Trophoblast cell (in vitro differentiated cells and primary cell): ENCODE data around the gene ASH1L.
"Not testable (repeated sequence)": the region's sequence is repeated elsewhere in the genome, so short reads cannot be mapped to it uniquely, and the experiment has no call there.

Experiments
- DNase-seq, 2 donors: peaks; one replicate each; pipeline ENCODE4 v3.0.0-alpha.2; 2016
- H2AFZ ChIP-seq: 2 replicates; pipeline ENCODE4 v1.6.1; 2013; ENCODE audit warnings: low read length, moderate library complexity, mild to moderate bottlenecking; ENCODE audit not compliant: insufficient read depth, poor library complexity
- H2AK5ac ChIP-seq: 2 replicates; pipeline ENCODE4 v1.6.1; 2013; ENCODE audit warnings: mild to moderate bottlenecking, low read length
- H2BK120ac ChIP-seq: 2 replicates; pipeline ENCODE4 v1.6.1; 2013; ENCODE audit warnings: low read length, mild to moderate bottlenecking, moderate library complexity; ENCODE audit not compliant: insufficient read depth, poor library complexity
- H2BK12ac ChIP-seq: 2 replicates; pipeline ENCODE4 v1.6.1; 2013; ENCODE audit warnings: mild to moderate bottlenecking, low read length, moderate library complexity
- H2BK5ac ChIP-seq: 2 replicates; pipeline ENCODE4 v1.6.1; 2013; ENCODE audit warnings: low read length, low read depth, moderate library complexity, mild to moderate bottlenecking; ENCODE audit not compliant: poor library complexity
- H3K14ac ChIP-seq: 2 replicates; pipeline ENCODE4 v1.6.1; 2013; ENCODE audit warnings: mild to moderate bottlenecking, low read length
- H3K18ac ChIP-seq: 2 replicates; pipeline ENCODE4 v1.6.1; 2013; ENCODE audit warnings: mild to moderate bottlenecking, low read length
- H3K23ac ChIP-seq: 2 replicates; pipeline ENCODE4 v1.6.1; 2013; ENCODE audit warnings: low read length
- H3K27ac ChIP-seq: 2 replicates; pipeline ENCODE4 v1.5.1; 2013; ENCODE audit warnings: low read depth, mild to moderate bottlenecking, inconsistent platforms, low read length, moderate library complexity
- H3K27me3 ChIP-seq: 2 replicates; pipeline ENCODE4 v1.6.1; 2013; ENCODE audit warnings: inconsistent platforms, mild to moderate bottlenecking, low read length, moderate library complexity; ENCODE audit not compliant: insufficient read depth
- H3K36me3 ChIP-seq, 2 experiments: 1 replicate in 1 of 2; 2 replicates in 1 of 2; pipeline ENCODE4 v1.6.1; 2013; ENCODE audit warnings: low read length in 2 of 2, mild to moderate bottlenecking in 2 of 2, moderate library complexity in 1 of 2; ENCODE audit not compliant: insufficient read depth in 2 of 2, control insufficient read depth in 1 of 2
- H3K4ac ChIP-seq: 2 replicates; pipeline ENCODE4 v1.6.1; 2013; ENCODE audit warnings: low read depth, mild to moderate bottlenecking, low read length, moderate library complexity
- H3K4me1 ChIP-seq, 2 experiments: 1 replicate in 1 of 2; 2 replicates in 1 of 2; pipeline ENCODE4 v1.6.1; 2013; ENCODE audit warnings: low read length in 2 of 2, mild to moderate bottlenecking in 2 of 2, moderate library complexity in 1 of 2; ENCODE audit not compliant: insufficient read depth in 2 of 2, control insufficient read depth in 1 of 2
- H3K4me2 ChIP-seq: 2 replicates; pipeline ENCODE4 v1.6.1; 2013; ENCODE audit warnings: inconsistent platforms, mild to moderate bottlenecking, low read length, moderate library complexity
- H3K4me3 ChIP-seq: 2 replicates; pipeline ENCODE4 v1.5.1; 2013; ENCODE audit warnings: mild to moderate bottlenecking, low read depth, low read length, inconsistent platforms
- H3K79me1 ChIP-seq: one replicate; pipeline ENCODE4 v1.6.1; 2013; ENCODE audit warnings: low read length
- H3K79me2 ChIP-seq: 2 replicates; pipeline ENCODE4 v1.6.1; 2013; ENCODE audit warnings: low read length, mild to moderate bottlenecking; ENCODE audit not compliant: control insufficient read depth, insufficient read depth, poor library complexity
- H3K9ac ChIP-seq: 2 replicates; pipeline ENCODE4 v1.6.1; 2013; ENCODE audit warnings: mild to moderate bottlenecking, low read length
- H3K9me3 ChIP-seq: 2 replicates; pipeline ENCODE4 v1.6.1; 2013; ENCODE audit warnings: low read depth, mild to moderate bottlenecking, control low read depth, inconsistent platforms, low read length; ENCODE audit not compliant: insufficient read depth
- H4K12ac ChIP-seq: 2 replicates; pipeline ENCODE4 v1.6.1; 2013; ENCODE audit warnings: low read depth, mild to moderate bottlenecking, low read length, moderate library complexity
- H4K8ac ChIP-seq: 2 replicates; pipeline ENCODE4 v1.6.1; 2013; ENCODE audit warnings: low read depth, mild to moderate bottlenecking, low read length, moderate library complexity
- H4K91ac ChIP-seq: one replicate; pipeline ENCODE4 v1.6.1; 2013; ENCODE audit warnings: low read depth, mild to moderate bottlenecking, low read length, moderate library complexity
- WGBS: extraction: QIAGEN DNeasy Blood & Tissue Kit; methylation state at CpG from one replicate; pipeline ENCODE4 v1.1.7; 2013; ENCODE audit warnings: missing lambda C conversion rate; ENCODE audit not compliant: insufficient read length, insufficient coverage; ENCODE audit errors: extremely low coverage; 5-methylcytosine and 5-hydroxymethylcytosine counted together

The ASH1L gene

DNA sequence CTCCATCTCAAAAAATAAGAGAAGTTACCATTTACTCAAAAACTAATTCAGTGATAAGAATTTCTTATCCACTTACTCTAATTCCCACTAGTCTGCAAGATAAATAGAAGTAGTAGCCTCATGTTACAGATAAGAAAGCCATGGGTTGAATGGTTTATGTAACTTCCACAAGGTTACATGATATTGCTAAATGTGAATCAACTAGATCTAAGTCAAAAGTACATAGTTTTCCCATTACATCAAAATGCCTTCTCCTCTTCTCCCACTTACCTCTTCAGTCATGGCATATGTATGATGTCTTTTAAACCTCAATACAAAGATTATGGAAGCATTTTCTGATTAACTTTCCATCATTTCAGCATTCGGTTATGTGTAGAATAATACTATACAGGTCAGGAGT is 108.5 kb downstream of the ASH1L start:
- H2AFZ ChIP-seq = no peak overlapping the region
- H3K79me1 ChIP-seq = no peaks in the 10 kb centered on the region

GRCh38 chr1:155453141-155453540 is 109.5 kb downstream of the ASH1L start:
- no peak overlapping the region for H3K14ac ChIP-seq
- no peak overlapping the region for H4K91ac ChIP-seq
- no peak overlapping the region for H4K12ac ChIP-seq
- H3K79me1 ChIP-seq = no peaks in the 10 kb centered on the region
- H3K4me3 ChIP-seq = no peak overlapping the region
- H2AK5ac ChIP-seq = no peak overlapping the region
- no peaks in the 10 kb centered on the region for H3K9me3 ChIP-seq
- H3K4me2 ChIP-seq = no peak overlapping the region
- WGBS = no CpG with 5 or more reads among the region's 7 CpGs
- H3K18ac ChIP-seq = no peak overlapping the region
- H4K8ac ChIP-seq = no peak overlapping the region
- no peak overlapping the region for H2BK120ac ChIP-seq
- H2BK12ac ChIP-seq = no peak overlapping the region
- H3K27me3 ChIP-seq = no peaks in the 10 kb centered on the region
- no peaks in the 10 kb centered on the region for H3K4me1 ChIP-seq
- DNase-seq = peak; percentile 67 to 87
- H2AFZ ChIP-seq = no peak overlapping the region
- peaks cover 8 to 20% of the 10 kb centered on the region in 2 experiments for H3K36me3 ChIP-seq
- no peak overlapping the region for H3K9ac ChIP-seq
- H3K27ac ChIP-seq = no peak overlapping the region
- no peak overlapping the region for H3K23ac ChIP-seq
- no peaks in the 10 kb centered on the region for H3K79me2 ChIP-seq
- no peak overlapping the region for H3K4ac ChIP-seq
- H2BK5ac ChIP-seq = no peak overlapping the region

More for the DNA sequence above, 108.5 kb downstream of the ASH1L start:
- Histone ChIP-seq H4K8ac (no peak overlapping the region), H3K36me3 (peaks cover 8 to 19% of the 10 kb centered on the region in 2 experiments), H2AK5ac (no peak overlapping the region), H3K14ac (no peak overlapping the region), H3K4me2 (no peak overlapping the region), H3K4ac (no peak overlapping the region), H2BK12ac (no peak overlapping the region), H4K91ac (no peak overlapping the region), H3K27ac (no peak overlapping the region), H3K23ac (no peak overlapping the region), H3K18ac (no peak overlapping the region), H3K4me3 (no peak overlapping the region), H3K9me3 (no peaks in the 10 kb centered on the region), H3K4me1 (no peaks in the 10 kb centered on the region), H3K79me2 (no peaks in the 10 kb centered on the region), H3K27me3 (no peaks in the 10 kb centered on the region), H2BK120ac (no peak overlapping the region), H4K12ac (no peak overlapping the region), H3K9ac (no peak overlapping the region), H2BK5ac (no peak overlapping the region)
- WGBS = no CpG with 5 or more reads among the region's 1 CpG
- peak; percentile 6 to 83 for DNase-seq

GRCh38 chr1:155451199-155451598 is 111.4 kb downstream of the ASH1L start:
- no peak overlapping the region for H3K4me3 ChIP-seq
- H3K9ac ChIP-seq = no peak overlapping the region
- no peak overlapping the region for H4K8ac ChIP-seq
- H4K12ac ChIP-seq = no peak overlapping the region
- no peak overlapping the region for H2AFZ ChIP-seq
- H3K14ac ChIP-seq = no peak overlapping the region
- no peak overlapping the region for H2BK12ac ChIP-seq
- no peak overlapping the region for H2BK120ac ChIP-seq
- H3K36me3 ChIP-seq = peaks cover 8 to 22% of the 10 kb centered on the region in 2 experiments
- no peak overlapping the region for H3K4me2 ChIP-seq
- no peak overlapping the region for H3K4ac ChIP-seq
- H3K18ac ChIP-seq = no peak overlapping the region
- H2AK5ac ChIP-seq = no peak overlapping the region
- no peak for DNase-seq
- no peak overlapping the region for H2BK5ac ChIP-seq
- no peaks in the 10 kb centered on the region for H3K79me2 ChIP-seq
- H3K4me1 ChIP-seq = no peaks in the 10 kb centered on the region
- no peaks in the 10 kb centered on the region for H3K9me3 ChIP-seq
- no peak overlapping the region for H3K23ac ChIP-seq
- no peaks in the 10 kb centered on the region for H3K79me1 ChIP-seq
- H3K27ac ChIP-seq = no peak overlapping the region
- no peaks in the 10 kb centered on the region for H3K27me3 ChIP-seq
- no CpG with 5 or more reads among the region's 7 CpGs for WGBS
- no peak overlapping the region for H4K91ac ChIP-seq

GRCh38 chr1:155442431-155442830 is 120.2 kb downstream of the ASH1L start:
- not testable (repeated sequence) for H2BK12ac ChIP-seq, H3K14ac ChIP-seq, H3K4me2 ChIP-seq, H3K9me3 ChIP-seq, H4K8ac ChIP-seq, H3K4ac ChIP-seq, H2BK5ac ChIP-seq, H3K79me2 ChIP-seq, H3K4me1 ChIP-seq, H3K18ac ChIP-seq, H2AFZ ChIP-seq, H2BK120ac ChIP-seq, H4K91ac ChIP-seq, H3K9ac ChIP-seq, H3K4me3 ChIP-seq, DNase-seq, H2AK5ac ChIP-seq, H3K27me3 ChIP-seq, H3K27ac ChIP-seq, H3K79me1 ChIP-seq, H4K12ac ChIP-seq, H3K23ac ChIP-seq
- WGBS = no CpG with 5 or more reads among the region's 6 CpGs
- H3K36me3 ChIP-seq = peaks cover 8 to 12% of the 10 kb centered on the region in 2 experiments
